Activated CD8-positive, alpha-beta memory T cell treated with anti-CD3 and anti-CD28 coated beads, Interleukin-2, amount 50 U/mL, for 4 hours (primary cell): Measurements from ENCODE around the gene DAB2.

Experiments used
- DNase-seq: peaks from one replicate; pipeline ENCODE4 v3.0.0-alpha.2; 2020

DAB2 gene

GRCh38 chr5:39447059-39447458 lies 22.3 kb upstream of the DAB2 start:
- no peak for DNase-seq

GRCh38 chr5:39446231-39446630 lies 21.5 kb upstream of the DAB2 start:
- no peak for DNase-seq

DNA sequence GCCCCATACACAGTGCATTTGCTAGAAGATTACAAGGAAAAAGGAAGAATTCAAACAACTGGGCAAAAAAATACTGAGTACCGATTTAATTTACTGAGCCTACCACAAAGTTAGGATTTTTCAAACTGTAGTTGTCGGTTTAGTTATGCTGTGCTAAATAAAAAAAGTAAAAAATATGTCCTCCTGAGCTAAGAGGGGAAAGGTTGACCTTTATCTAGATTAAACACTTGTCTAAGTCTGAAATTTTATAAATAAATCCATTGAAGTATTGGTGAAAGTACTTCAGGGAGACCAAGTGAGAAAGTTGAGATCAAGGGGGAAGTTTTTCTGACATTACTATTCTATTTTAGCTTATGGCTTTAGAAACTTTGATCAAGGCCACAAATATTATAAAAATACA lies 19.1 kb upstream of the DAB2 start:
- DNase-seq, result no peak

- DNase-seq, result no peak
These were observed 18.2 kb upstream of the DAB2 start for GRCh38 chr5:39442991-39443390.

DNA sequence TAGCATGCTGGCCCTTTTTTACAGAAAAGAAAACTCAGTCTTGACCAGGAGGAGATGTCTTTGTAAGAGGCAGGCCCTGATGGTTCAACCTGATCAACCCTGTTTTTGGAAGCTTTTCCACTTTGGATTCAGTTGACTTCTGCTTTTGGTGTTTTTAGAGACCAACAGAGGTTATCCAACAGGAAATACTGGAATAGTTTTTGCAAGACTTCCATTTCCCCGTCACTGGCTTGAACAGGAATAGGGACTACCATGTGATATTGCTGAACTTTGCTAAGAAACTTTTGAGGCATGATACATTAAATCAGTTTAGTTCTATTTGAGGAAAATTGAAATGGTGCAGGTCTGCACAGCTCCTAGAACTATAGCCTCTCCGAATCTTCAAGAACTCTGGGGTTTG lies 17.1 kb upstream of the DAB2 start:
- no peak for DNase-seq

GRCh38 chr5:39440958-39441624 lies 16.3 kb upstream of the DAB2 start:
- DNase-seq, result no peak

DNA sequence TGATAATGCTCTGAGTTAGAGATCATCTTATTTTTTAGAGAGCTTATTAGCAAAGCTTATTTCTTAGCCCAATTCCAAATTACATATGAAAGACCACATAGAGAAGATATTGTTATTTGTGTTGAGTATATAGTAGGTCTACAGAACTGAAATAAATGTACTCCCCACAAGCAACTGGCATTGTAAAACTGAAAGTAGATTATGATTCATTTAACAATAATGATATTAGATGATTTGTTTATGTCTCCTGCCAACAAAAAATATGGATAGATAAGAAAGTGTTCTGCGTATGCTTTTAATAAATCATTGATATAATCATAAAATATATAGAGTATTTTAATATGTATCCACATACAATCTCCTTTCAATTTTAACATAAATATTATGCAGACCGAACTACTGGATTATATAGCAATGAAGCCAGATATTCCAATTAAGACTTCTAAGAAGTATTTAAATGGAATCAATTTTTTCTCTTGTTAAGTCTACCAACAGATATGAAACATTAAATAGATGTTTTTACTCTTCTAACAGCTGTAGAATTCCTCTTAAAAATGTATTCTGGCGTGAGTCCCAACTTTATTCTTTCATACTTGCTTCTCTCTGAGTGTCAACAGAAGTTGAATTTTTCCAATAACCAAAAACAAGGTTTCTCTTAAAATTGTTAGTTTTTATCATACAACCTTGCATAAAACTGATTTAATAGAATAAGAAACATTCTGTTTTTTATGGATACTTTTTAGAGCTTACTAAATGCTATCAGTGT lies 15.6 kb upstream of the DAB2 start:
- DNase-seq, result no peak

DNA sequence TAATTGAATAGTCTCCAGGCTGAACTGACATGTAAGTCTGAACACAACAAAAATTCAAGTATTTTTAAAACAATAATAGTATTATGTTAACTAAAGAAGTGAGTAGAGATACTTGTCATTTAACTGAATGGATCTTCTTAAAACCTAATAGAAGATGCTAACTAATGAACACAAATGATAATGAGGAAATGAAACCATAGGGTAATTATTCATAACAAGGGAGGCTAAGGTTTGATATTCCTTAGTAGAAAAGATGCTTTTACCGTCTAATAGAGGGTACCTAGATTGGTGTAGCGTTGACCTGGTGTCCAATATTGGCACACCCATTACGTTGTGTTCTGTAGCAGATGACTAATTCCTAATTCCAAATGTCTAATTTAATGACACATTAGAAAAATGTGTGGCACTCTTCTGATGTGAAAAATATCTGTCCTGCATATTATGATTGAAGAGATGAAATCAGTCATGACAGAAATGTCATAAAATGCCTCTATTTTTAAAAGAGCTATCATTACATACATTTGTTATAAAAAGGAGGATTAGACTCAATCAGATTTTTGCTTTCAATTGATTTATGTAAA lies 14.9 kb upstream of the DAB2 start:
- DNase-seq, result no peak

- no peak for DNase-seq
These were observed 12.7 kb upstream of the DAB2 start for GRCh38 chr5:39437467-39437866.

DNA sequence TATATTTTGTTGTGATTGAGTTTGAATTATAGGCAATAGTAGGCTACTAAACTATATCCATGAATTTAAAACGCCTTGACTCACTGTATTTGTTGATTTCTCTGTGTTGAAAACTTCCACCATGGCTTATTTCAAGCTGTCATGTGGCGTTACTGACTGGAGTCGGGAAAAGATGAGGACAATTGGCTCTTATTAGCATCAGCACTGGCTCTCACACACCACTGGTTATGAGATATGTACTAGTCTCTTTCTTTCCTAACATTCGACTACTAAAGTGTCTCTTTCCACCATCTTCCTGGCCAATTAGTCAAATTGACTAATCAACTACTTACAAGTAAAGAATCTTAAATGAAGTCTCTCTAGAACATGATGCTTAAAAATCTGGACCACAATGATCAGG lies 9.1 kb upstream of the DAB2 start:
- DNase-seq, result no peak

- no peak for DNase-seq
These were observed 8.1 kb upstream of the DAB2 start for GRCh38 chr5:39432696-39433530.

GRCh38 chr5:39430461-39430860 lies 5.7 kb upstream of the DAB2 start:
- no peak for DNase-seq

GRCh38 chr5:39428640-39429039 lies 3.9 kb upstream of the DAB2 start:
- DNase-seq, result no peak

GRCh38 chr5:39427633-39428032 lies 2.9 kb upstream of the DAB2 start:
- no peak for DNase-seq

GRCh38 chr5:39427229-39427628 lies 2.4 kb upstream of the DAB2 start:
- DNase-seq, result no peak

DNA sequence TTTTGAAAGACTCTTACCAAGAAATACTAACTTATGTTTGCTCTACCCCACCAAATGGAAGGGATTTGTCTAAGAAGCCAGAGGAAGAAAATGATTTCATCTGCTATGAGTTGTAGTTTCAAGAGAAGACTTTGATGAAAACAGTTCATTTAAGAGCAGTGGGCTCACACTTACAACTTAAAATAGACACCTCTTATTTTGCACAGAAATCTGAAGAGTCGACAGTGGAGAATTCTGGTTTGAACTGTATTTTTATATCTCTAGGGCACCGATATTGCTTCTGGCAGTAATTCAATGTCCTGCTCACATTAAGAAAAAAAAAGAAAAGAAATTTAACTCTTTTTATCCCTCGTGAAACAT lies 1.9 kb upstream of the DAB2 start:
- DNase-seq, result no peak

DNA sequence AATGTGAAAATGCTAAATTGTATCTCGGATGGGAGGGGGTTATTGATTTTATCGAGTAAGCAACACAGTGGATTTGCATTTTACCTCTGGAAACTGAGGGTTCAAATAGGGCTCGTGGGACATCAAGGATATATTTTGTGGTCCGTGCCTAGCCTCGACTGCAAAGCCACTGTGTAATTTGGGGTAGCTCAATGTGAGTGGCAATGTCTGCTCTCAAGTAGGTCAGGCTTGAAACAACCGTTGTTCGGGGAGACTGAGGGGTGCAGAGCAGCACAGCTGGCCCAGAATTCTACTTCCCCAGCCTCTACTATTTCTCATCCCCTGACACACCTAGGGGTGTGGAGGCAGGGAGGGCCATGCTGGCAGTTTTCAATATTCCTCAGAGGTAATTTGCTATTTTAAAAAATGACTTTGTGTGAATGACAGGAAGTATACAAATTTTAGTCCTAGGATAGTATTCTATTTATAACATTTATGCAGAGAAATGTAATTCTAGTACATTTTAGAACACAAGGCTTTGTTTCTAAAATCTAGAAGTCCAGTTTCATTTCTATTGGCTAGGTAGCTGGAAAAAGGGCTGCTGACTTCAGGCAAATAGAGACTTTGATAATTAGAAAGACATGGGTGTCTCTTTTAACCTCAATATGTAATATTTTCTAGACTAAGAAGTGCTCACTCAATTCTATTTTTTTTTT lies 1.4 kb upstream of the DAB2 start:
- DNase-seq, result no peak

- no peak for DNase-seq
These were observed 1.4 kb downstream of the DAB2 start for GRCh38 chr5:39423331-39423751.

GRCh38 chr5:39422728-39423285 lies 2.0 kb downstream of the DAB2 start:
- no peak for DNase-seq

- DNase-seq, result no peak
These were observed 2.7 kb downstream of the DAB2 start for GRCh38 chr5:39422036-39422606.

DNA sequence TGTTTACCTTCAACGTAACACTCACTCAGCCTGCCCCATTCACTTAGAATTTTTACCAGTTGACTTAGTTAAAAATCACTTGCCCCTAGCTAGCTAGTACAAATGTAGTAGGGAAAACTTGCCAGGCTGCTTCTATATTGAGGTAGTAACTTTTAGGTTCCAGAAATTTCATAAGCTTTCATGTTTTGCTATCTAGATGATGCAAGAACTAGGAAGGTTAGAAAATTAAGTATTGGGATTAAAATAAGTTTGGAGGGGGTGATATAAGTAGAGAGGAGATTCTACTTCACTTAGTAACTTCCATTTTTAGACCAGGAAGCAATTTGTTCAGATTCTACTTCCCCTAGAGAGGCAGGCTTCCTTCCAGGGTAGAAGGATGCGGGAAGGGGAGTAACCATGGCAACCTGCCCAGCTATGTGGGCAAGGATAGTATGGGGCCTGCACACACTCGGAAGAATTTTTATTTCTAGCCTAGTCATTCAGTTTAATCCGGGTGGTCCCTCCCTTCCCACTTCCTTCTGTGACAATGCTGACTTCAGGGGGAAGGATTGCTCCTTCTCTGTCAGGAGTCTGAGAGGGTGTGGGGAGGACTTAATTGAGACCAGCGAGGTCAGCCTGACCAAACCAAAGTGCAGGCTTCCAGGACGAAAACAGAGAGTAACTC lies 4.2 kb downstream of the DAB2 start:
- DNase-seq, result no peak

- no peak for DNase-seq
These were observed 5.0 kb downstream of the DAB2 start for GRCh38 chr5:39419796-39420195.
